Esophagus mucosa (tissue), 1 donor: ENCODE results near the gene CFAP74. TPM values are rescaled to one million over a fixed set of nuclear protein-coding genes. Genes with fewer than 3 reads are reported as not detected.
"Not testable (repeated sequence)": the region's sequence is repeated elsewhere in the genome, so short reads cannot be mapped to it uniquely, and the experiment has no call there.

Experiments used
- ATAC-seq: fragments of 200-7000 bp; cut with Tn5 transposase; one replicate; pipeline ENCODE4 v1.9.1; 2020
- total RNA-seq: library from RNA; stranded (reverse); gene quantifications from one replicate; pipeline ENCODE4 v1.2.4, GENCODE V29; 2023
- donor health status: DM: yes; HTN: yes; CAD: no.

The CFAP74 gene
- total RNA-seq, 1 donor from 2014 or later = not detected

- ATAC-seq = no peak
These were observed 109.6 kb downstream of the CFAP74 start for GRCh38 chr1:1893997-1894353.

DNA sequence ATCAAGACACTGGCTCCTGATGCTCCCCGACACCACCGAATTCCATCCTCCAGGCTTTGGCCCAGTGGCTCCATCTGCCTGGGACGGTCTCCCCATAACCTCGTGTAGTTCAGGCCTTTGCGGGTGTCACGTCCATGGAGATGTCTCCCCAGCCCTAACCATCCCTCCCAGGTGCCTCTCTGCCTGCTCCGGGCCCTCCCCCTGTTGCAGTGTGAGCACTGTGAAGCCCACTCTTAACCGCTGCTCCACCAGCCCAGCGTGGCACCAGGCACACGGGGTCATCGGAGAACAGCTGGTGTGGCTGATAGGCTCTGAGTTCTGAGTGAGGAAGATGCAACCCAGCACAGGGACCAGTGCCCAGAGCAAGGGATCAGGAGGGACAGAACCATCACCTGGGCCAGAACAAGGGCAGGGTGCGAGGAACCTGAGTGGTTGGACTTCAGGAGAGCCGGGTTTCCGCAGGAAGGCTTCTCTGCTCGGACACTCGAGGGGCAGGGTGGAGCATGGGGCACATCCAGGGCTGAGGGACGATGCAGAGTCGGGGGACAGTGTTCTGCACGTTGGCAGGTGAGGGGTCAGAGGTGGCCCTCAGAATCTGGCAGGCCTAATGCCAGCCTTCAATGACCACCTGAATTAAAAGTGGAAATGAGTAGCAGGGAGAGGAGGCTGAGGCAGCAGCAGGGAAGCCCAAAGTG is 110.1 kb downstream of the CFAP74 start:
- ATAC-seq = no peak

- no peak for ATAC-seq
These were observed 110.8 kb downstream of the CFAP74 start for GRCh38 chr1:1892763-1893120.

GRCh38 chr1:1892079-1892762 is 111.4 kb downstream of the CFAP74 start:
- ATAC-seq = peak; percentile 43

GRCh38 chr1:1891349-1892078 is 112.1 kb downstream of the CFAP74 start:
- peak; percentile 45 for ATAC-seq

DNA sequence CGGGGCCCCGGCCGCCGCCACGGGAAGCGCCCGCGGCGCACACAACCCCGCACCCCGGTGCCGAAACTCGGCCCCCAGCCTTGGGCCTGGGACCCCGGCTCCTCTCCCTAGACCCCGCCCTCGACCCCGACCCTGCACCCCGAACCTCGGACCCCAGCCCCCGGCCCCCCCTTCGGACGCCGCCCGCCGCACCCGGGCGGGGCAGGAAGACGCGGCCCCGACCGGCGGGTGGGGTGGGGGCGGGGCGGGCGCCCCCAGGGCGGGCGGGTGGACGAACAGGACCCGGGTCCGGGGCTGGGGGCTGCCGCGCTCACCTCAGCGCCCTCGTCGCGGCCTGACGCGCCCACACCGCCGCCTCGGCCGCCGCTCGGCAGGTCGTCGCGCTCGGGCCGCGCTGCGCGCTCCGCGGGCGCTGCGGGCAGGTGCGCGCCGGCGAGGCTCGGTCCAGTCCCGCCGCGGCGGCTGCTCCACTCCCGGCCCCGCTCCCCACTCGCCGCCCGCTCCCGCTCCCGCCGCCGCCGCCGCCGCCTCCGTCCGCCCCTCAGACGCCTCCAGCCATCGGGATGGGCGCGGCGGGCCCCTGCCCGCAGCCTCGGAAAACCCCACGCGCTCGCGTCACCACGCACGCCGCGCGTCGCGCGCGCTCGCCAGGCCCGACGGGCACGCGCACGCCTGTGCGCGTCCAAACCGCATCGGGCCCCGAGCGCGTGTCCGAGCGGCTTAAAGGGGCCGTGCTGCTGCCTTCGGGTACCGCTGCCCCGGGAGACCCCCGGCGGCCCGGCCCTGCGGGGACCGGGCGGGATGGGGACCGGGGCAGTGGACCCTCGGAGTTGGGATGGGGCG is 112.9 kb downstream of the CFAP74 start, which contains the start of gene GNB1:
TSS of gene GNB1 (minus strand) at position 582 of the 843 bp plus-strand sequence. CDS start 65,634 bp downstream, outside the sequence.
- peak; percentile 82 for ATAC-seq

GRCh38 chr1:1889847-1890505 is 113.6 kb downstream of the CFAP74 start:
- ATAC-seq = peak; percentile 12

- ATAC-seq = no peak
These were observed 114.4 kb downstream of the CFAP74 start for GRCh38 chr1:1889090-1889750.

DNA sequence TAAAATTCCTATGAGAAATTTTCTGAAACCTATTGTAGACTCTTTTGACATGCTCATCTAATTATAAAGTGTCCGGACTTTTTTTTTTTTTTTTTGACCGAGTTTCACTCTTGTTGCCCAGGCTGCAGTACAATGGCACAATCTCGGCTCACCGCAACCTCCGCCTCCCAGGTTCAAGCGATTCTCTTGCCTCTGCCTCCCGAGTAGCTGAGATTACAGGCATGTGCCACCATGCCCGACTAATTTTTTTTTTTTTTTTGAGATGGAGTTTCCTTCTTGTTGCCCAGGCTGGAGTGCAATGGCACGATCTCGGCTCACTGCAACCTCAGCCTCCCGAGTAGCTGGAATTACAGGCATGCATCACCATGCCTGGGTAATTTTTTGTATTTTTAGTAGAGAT is 119.7 kb downstream of the CFAP74 start:
- ATAC-seq = not testable (repeated sequence)

GRCh38 chr1:1883092-1883873 is 120.3 kb downstream of the CFAP74 start:
- no peak for ATAC-seq

DNA sequence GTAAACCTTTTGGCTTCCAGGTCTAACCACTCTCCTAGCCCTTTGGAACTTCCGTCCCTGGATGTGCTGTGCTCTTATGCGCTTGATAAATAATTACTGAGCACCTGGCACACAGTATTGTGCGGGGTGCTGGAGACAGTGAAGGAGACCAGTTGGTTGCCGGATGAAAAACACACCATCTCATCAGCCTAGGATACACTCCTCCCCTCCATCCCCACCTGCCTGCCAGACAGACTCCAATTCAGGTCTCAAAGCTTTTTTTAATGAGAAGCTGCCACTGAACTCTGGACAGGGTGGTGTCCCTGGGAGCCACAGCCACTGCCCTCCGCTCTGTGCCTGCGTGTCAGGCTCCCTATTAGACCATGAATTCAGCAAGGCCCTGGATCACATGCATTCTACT is 121.9 kb downstream of the CFAP74 start:
- no peak for ATAC-seq

- no peak for ATAC-seq
These were observed 122.8 kb downstream of the CFAP74 start for GRCh38 chr1:1880617-1881312.

- ATAC-seq = no peak
These were observed 123.6 kb downstream of the CFAP74 start for GRCh38 chr1:1879942-1880341.

DNA sequence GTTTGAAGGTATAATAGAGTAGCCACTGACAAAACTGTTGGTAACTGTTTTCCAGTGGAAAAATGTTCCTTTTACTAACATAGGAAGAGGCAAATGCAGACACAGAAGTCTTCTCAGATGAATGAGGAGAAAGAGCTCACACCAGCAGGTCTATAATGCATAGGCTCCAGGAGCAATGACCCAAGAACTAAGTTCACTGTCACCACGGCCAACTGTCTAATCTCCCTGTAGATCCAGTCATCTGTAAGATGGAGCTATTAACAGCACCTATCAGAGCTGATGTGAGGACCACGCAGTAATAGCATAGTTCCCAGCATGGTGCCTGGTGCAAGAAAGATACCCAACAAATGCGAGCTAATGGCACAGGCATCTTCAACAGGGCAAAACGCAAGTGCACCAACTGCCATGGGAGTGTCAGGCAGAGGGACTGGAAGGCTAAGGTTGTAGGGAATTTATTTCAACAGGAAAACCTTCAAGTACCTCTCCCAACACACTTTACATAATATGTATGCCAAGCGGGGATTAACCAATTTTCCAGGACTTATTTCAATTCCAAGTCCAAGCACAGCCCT is 125.6 kb downstream of the CFAP74 start:
- no peak for ATAC-seq

- ATAC-seq = no peak
These were observed 127.2 kb downstream of the CFAP74 start for GRCh38 chr1:1876335-1876930.

DNA sequence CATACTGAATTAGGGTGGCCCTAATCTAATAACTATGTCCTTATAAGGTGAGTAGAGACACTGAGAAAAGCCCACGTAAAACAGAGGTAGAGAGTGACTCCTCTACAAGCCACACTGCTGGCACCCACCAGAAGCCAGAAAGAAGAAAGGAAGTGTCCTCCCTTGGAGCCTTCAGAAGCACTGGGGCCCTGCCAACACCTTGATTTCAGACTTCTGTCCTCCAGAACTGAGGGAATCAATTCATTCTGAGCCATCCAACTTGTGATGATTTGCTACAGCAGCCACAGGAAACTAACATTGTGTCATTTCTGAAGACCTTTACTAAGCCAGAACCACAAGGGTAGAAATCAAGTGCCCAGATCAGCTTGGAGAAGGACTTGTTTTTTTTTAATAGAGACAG is 127.7 kb downstream of the CFAP74 start:
- no peak for ATAC-seq

- no peak for ATAC-seq
These were observed 128.7 kb downstream of the CFAP74 start for GRCh38 chr1:1874901-1875300.

DNA sequence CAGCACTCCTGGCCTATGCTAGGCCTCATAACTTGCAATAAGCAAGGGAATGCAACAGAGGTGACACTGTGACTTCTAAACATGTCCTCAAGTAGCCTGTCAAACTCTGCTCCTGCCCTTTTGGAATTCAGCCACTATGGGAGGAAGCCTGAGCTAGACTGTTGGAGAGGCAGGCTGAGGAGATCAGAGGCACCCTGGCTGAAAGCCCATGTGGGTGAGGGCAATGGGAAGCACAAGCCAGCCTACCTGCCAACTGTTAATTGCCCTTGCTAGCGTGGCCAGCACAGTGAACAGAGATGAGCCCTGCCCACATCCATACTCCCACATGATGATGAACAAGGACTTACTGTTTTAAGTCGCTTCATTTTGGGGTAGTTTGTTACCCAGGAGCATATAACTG is 130.4 kb downstream of the CFAP74 start:
- no peak for ATAC-seq

- ATAC-seq = no peak
These were observed 131.1 kb downstream of the CFAP74 start for GRCh38 chr1:1872329-1872994.
